GM20431 (cell line): ENCODE data around the gene SUGCT.

Experiments
- in situ Hi-C: fragments of 300-500 bp; cut with MseI, MboI; formaldehyde crosslinking; loops from one replicate; pipeline ENCODE4 v1.15.0; 2020; ENCODE audit warnings: low sequenced_read_pairs; ENCODE audit not compliant: unreplicated experiment

Gene SUGCT

GRCh38 chr7:40697653-40698052, 562.8 kb downstream of the SUGCT start:
- in situ Hi-C loops: no loop called here

- in situ Hi-C loops: no loop called here
Measured at GRCh38 chr7:40698214-40698920, 563.6 kb downstream of the SUGCT start.

- in situ Hi-C loops: no loop called here
Measured at GRCh38 chr7:40698921-40699260, 564.1 kb downstream of the SUGCT start.

GRCh38 chr7:40700653-40701421, 566.0 kb downstream of the SUGCT start:
- in situ Hi-C loops: no loop called here

- in situ Hi-C loops: no loop called here
Measured at GRCh38 chr7:40701836-40702551, 567.2 kb downstream of the SUGCT start.

- in situ Hi-C loops: no loop called here
Measured at GRCh38 chr7:40704172-40704571, 569.4 kb downstream of the SUGCT start.

- in situ Hi-C loops: no loop called here
Measured at GRCh38 chr7:40706829-40707228, 572.0 kb downstream of the SUGCT start.

GRCh38 chr7:40709062-40709964, 574.5 kb downstream of the SUGCT start:
- in situ Hi-C loops: no loop called here

- in situ Hi-C loops: no loop called here
Measured at GRCh38 chr7:40711706-40712105, 576.9 kb downstream of the SUGCT start.

- in situ Hi-C loops: no loop called here
Measured at GRCh38 chr7:40714363-40715052, 579.7 kb downstream of the SUGCT start.

- in situ Hi-C loops: no loop called here
Measured at GRCh38 chr7:40715053-40715430, 580.2 kb downstream of the SUGCT start.

- in situ Hi-C loops: no loop called here
Measured at GRCh38 chr7:40716052-40716451, 581.2 kb downstream of the SUGCT start.

- in situ Hi-C loops: no loop called here
Measured at GRCh38 chr7:40717242-40717641, 582.4 kb downstream of the SUGCT start.

- in situ Hi-C loops: no loop called here
Measured at GRCh38 chr7:40720416-40720815, 585.6 kb downstream of the SUGCT start.

- in situ Hi-C loops: no loop called here
Measured at GRCh38 chr7:40721342-40721949, 586.6 kb downstream of the SUGCT start.

- in situ Hi-C loops: no loop called here
Measured at GRCh38 chr7:40722242-40722641, 587.4 kb downstream of the SUGCT start.

GRCh38 chr7:40723829-40724228, 589.0 kb downstream of the SUGCT start:
- in situ Hi-C loops: no loop called here

- in situ Hi-C loops: no loop called here
Measured at GRCh38 chr7:40726559-40726958, 591.8 kb downstream of the SUGCT start.

GRCh38 chr7:40733114-40733513, 598.3 kb downstream of the SUGCT start:
- in situ Hi-C loops: no loop called here
